Esophagus muscularis mucosa (tissue), 4 donors: ENCODE data around the gene HOXA10. TPM values are rescaled to one million over a fixed set of nuclear protein-coding genes. Genes with fewer than 3 reads are reported as not detected.

Source experiments
- DNase-seq: peaks from one replicate; pipeline ENCODE4 v3.0.0-alpha.2; 2017; ENCODE audit errors: extremely low spot score
- H3K27ac ChIP-seq, 4 donors: fragments of 200-600 bp; sonication (generic); replicated peaks in 1 of 4; 1 replicate in 3 of 4; 2 replicates in 1 of 4; pipeline ENCODE4 v1.5.1; 2016 to 2019; ENCODE audit warnings: mild to moderate bottlenecking in 1 of 4
- H3K27me3 ChIP-seq, 4 donors: fragments of 200-600 bp; sonication (generic); one replicate each; pipeline versions ENCODE4 v1.5.1 to v1.6.0; 2016 to 2019
- H3K36me3 ChIP-seq, 4 donors: fragments of 200-600 bp; sonication (generic); one replicate each; pipeline ENCODE4 v1.5.1; 2016 to 2019
- H3K4me1 ChIP-seq, 4 donors: fragments of 200-600 bp; sonication (generic); one replicate each; pipeline ENCODE4 v1.5.1; 2016 to 2019
- H3K4me3 ChIP-seq, 4 donors: fragments of 200-600 bp; sonication (generic); 1 replicate in 2 of 4; 2 replicates in 2 of 4; pipeline ENCODE4 v1.5.1; 2016 to 2019; ENCODE audit warnings: mild to moderate bottlenecking in 4 of 4, moderate library complexity in 1 of 4
- H3K9me3 ChIP-seq, 4 donors: fragments of 200-600 bp; sonication (generic); 1 replicate in 3 of 4; 2 replicates in 1 of 4; pipeline ENCODE4 v1.5.1; 2016 to 2019
- EP300 ChIP-seq: sonication (generic); formaldehyde crosslinking; IDR thresholded peaks from one replicate; pipeline ENCODE4 v1.6.1; 2017; ENCODE audit warnings: antibody characterized with exemption
- POLR2A ChIP-seq: fragments of 450-650 bp; IDR thresholded peaks from one replicate; pipeline ENCODE4 v1.6.1; 2017; ENCODE audit warnings: antibody characterized with exemption, moderate library complexity, mild to moderate bottlenecking, low read depth
- POLR2AphosphoS5 ChIP-seq, 2 donors: sonication (generic); formaldehyde crosslinking; IDR thresholded peaks; one replicate each; pipeline ENCODE4 v1.6.1; 2017; ENCODE audit warnings: antibody characterized with exemption in 2 of 2
- WGBS: methylation state at CpG from one replicate; pipeline ENCODE4 v1.1.5; 2018; 5-methylcytosine and 5-hydroxymethylcytosine counted together
- intact Hi-C: fragments of 100-400 bp; cut with DNase I; formaldehyde crosslinking; loops from one replicate; pipeline ENCODE4 v1.15.1; 2023
- total RNA-seq, 4 donors: library from RNA; depleted of rRNA; stranded (reverse); fragments of >200 nt; gene quantifications; one replicate each; pipeline versions ENCODE4 v1.1.0 to v1.2.1, GENCODE V29; 2016
- TF ChIP-seq, protein P1 (sequence below), 3 experiments: fragments of 200-600 bp in 2 of 3; fragments of 450-650 bp in 1 of 3; sonication (generic) in 2 of 3; IDR thresholded peaks; one replicate each; pipeline ENCODE4 v1.5.1; 2017 to 2019; ENCODE audit warnings: antibody characterized with exemption in 3 of 3, mild to moderate bottlenecking in 2 of 3, moderate library complexity in 1 of 3

Gene HOXA10
- total RNA-seq, 4 donors from 2014 or later = not detected

DNA sequence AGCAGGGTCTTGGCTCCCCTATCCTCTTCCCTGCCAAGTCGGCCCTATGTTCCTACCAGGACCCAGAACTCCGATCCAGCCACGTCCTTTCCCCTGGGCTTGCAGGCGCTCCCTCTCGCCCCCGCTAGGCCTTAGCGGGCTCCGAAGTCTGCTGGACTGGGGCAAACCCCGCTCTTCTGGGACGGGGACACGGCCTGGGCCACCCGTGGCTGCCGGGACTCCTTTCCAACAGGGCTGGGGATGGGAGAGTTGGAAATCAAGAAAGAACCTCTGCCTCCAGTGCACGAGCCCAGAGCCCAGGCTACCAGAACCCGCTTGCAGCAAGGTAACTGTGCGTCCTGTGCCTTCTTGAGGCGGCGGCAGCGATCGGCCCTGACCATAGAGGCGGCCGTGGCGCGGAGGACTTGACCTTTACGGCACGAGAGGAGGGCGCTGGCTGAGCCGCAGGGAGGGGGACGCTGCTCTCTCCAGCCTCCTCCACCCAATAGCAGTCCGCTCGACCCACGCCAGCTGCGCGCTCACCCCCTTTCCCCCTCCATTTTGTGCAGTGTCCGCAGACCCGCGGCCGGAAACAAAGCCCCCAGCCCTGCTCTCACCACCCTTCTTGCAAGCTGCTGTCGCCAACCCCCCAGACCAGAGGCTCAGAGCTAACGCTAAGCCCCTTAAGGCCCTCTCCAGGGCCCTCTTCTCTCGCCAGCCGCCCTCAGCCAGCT lies 17.9 kb upstream of the HOXA10 start:
- WGBS = 21% methylated on average over 23 of the region's 42 CpGs
- DNase-seq = no peak
- no peaks in the 10 kb centered on the region for H3K36me3 ChIP-seq
- H3K9me3 ChIP-seq = no peaks in the 10 kb centered on the region
- intact Hi-C loops = loop anchor here (10.0 kb wide), 2 partner anchors 833 to 903 kb away; no protein-coding TSS in a partner anchor
- H3K4me3 ChIP-seq = peak overlapping the region; percentile 31 to 49 (median 36)
- TF ChIP-seq EP300 (no peak), POLR2A (no peak)
- peaks cover 0 to 100% (median 93%) of the 10 kb centered on the region in 4 donors for H3K27me3 ChIP-seq
- H3K4me1 ChIP-seq = peaks cover 26 to 45% (median 39%) of the 10 kb centered on the region in 4 donors
- H3K27ac ChIP-seq = no peak overlapping the region

DNA sequence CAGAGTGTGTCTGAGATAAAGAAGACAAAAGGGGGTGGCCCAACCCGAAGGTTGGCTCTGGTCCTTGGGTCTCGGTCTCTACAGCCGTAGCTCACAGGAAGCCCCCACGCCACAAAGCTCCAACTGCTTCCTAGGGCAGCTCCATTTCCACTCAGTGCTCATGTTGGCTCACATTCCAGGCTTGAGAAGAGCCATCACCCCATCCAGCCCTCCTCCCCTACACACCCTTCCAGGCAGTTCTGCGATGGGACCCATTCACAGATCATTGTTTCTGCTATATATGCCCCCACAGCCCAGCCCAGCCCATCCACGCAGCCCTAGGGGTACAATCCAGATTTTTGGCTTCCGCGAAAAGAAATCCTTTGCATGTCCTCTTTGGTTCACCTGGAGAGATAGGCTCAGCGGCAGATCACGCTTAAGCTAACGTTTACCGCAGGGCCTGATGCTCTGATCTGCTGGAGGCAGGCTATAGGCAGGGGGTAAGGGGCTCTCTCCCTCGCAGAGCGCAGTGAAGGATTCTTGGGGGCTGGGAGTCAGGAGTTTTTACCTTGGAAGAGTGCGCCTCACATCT lies 17.1 kb upstream of the HOXA10 start:
- DNase-seq = no peak
- Histone ChIP-seq H3K4me3 (no peak overlapping the region), H3K4me1 (peaks cover 26 to 48% (median 37%) of the 10 kb centered on the region in 4 donors), H3K9me3 (no peaks in the 10 kb centered on the region), H3K36me3 (no peaks in the 10 kb centered on the region), H3K27me3 (peaks cover 1 to 100% (median 93%) of the 10 kb centered on the region in 4 donors), H3K27ac (no peak overlapping the region)
- TF ChIP-seq EP300 (no peak), POLR2A (no peak), POLR2AphosphoS5 (IDR thresholded peaks at IDR 0.05) (no peak)
- TF ChIP-seq, protein P1, sequence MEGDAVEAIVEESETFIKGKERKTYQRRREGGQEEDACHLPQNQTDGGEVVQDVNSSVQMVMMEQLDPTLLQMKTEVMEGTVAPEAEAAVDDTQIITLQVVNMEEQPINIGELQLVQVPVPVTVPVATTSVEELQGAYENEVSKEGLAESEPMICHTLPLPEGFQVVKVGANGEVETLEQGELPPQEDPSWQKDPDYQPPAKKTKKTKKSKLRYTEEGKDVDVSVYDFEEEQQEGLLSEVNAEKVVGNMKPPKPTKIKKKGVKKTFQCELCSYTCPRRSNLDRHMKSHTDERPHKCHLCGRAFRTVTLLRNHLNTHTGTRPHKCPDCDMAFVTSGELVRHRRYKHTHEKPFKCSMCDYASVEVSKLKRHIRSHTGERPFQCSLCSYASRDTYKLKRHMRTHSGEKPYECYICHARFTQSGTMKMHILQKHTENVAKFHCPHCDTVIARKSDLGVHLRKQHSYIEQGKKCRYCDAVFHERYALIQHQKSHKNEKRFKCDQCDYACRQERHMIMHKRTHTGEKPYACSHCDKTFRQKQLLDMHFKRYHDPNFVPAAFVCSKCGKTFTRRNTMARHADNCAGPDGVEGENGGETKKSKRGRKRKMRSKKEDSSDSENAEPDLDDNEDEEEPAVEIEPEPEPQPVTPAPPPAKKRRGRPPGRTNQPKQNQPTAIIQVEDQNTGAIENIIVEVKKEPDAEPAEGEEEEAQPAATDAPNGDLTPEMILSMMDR (IDR thresholded peaks at IDR 0.05) = no peak
- 40% methylated on average over 15 of the region's 15 CpGs for WGBS
- intact Hi-C loops = loop anchor here (10.0 kb wide), 2 partner anchors 834 to 904 kb away; no protein-coding TSS in a partner anchor

DNA sequence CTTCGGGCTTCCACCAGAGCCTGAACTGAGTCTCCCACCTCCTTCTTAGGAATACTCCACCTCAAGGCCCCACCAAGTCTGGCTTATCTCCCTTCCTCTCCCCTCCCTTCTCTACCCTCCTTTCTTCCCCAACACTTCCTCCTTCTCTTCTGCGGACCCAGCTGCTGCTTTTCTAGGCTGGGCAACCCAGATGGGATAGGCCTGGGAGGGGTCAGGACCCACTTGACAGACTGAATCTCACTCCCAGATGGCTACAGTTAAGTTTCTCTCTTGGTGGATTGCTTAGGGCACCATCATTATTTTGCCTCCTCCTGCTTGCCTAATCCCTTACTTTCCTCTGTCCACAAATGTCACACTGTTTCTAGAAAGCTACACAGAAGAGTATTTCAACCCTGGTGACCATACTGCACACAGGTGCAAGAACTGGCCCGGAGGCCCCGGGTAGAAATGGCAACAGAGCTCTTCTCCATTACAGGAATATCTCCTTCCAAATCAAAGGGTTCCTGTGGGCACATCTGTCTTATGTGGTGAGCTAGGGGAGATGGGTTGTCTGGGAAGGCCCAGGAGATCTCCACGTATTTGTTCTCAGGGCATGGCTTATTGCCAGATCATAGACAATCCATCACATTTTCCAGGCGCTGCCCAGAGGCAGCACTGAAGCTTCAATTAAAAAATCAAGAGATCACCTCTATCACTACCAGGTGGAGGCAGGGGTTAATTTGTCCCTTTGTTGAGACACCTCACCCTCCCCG lies 16.1 kb upstream of the HOXA10 start:
- no peak for DNase-seq
- H3K36me3 ChIP-seq = no peaks in the 10 kb centered on the region
- H3K27me3 ChIP-seq = peaks cover 5 to 100% (median 95%) of the 10 kb centered on the region in 4 donors
- WGBS = 53% methylated on average over 7 of the region's 7 CpGs
- TF ChIP-seq POLR2A (no peak), POLR2AphosphoS5 (IDR thresholded peaks at IDR 0.05) (no peak), EP300 (no peak)
- TF ChIP-seq, protein P1 (IDR thresholded peaks at IDR 0.05) = no peak
- no peak overlapping the region for H3K27ac ChIP-seq
- no peak overlapping the region for H3K4me3 ChIP-seq
- intact Hi-C loops = loop anchor here (10.0 kb wide), 2 partner anchors 835 to 905 kb away; no protein-coding TSS in a partner anchor
- no peaks in the 10 kb centered on the region for H3K9me3 ChIP-seq
- peaks cover 29 to 59% (median 46%) of the 10 kb centered on the region in 4 donors for H3K4me1 ChIP-seq

DNA sequence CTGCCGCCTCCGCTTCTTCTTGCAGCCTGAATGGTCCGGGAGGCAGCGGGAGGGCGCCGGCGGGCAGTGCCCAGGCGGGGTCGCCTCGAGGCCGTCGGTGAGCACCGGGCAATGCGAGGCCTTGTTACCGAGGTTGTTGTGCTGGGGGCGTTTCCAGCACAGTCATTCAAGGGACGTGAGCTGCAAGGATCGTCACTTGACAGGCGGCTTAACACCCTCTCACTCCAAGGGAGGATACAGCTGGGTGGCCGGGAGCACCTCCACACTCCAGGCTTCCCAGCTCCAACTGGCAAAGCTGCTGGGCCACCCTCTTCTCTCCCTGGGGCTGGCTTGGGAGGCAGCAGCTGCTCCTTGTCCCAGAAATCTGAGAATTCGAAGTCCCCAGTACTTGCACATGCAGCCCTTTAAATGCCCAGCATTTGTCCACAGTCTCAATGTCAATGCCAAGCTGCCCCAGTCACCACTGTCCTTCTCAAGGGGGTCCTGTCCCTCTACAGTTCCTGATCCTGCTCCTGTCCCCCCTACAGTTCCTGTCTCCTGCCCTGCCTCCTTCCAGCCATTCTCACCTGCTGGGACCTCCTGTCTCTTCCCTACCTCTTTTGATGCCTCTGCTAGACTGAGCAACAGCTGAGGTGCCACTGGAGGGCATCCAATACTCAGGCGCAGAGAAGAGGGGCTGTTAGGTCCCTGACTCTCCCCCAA lies 15.3 kb upstream of the HOXA10 start:
- TF ChIP-seq, protein P1 (IDR thresholded peaks at IDR 0.05) = no peak
- TF ChIP-seq POLR2A (no peak), POLR2AphosphoS5 (IDR thresholded peaks at IDR 0.05) (no peak), EP300 (no peak)
- Histone ChIP-seq H3K36me3 (no peaks in the 10 kb centered on the region), H3K4me1 (peaks cover 36 to 66% (median 54%) of the 10 kb centered on the region in 4 donors), H3K4me3 (peak overlapping the region in 3 of 4 donors; percentile 20 to 27 (median 21)), H3K27me3 (peaks cover 5 to 100% (median 95%) of the 10 kb centered on the region in 4 donors), H3K27ac (no peak overlapping the region), H3K9me3 (no peaks in the 10 kb centered on the region)
- WGBS = 27% methylated on average over 7 of the region's 22 CpGs
- intact Hi-C loops = no loop called here
- no peak for DNase-seq
